ENCODE data around the gene STK40. TPM values are rescaled to one million over a fixed set of nuclear protein-coding genes. Genes with fewer than 3 reads are reported as not detected.

Gene STK40
- total and polyA plus RNA-seq, 9 of the 15 experiments (the other 6 are each of a cell fraction or from before 2014, with no cell fraction given): 0.69 to 94.3 (median 39.1) TPM

DNA sequence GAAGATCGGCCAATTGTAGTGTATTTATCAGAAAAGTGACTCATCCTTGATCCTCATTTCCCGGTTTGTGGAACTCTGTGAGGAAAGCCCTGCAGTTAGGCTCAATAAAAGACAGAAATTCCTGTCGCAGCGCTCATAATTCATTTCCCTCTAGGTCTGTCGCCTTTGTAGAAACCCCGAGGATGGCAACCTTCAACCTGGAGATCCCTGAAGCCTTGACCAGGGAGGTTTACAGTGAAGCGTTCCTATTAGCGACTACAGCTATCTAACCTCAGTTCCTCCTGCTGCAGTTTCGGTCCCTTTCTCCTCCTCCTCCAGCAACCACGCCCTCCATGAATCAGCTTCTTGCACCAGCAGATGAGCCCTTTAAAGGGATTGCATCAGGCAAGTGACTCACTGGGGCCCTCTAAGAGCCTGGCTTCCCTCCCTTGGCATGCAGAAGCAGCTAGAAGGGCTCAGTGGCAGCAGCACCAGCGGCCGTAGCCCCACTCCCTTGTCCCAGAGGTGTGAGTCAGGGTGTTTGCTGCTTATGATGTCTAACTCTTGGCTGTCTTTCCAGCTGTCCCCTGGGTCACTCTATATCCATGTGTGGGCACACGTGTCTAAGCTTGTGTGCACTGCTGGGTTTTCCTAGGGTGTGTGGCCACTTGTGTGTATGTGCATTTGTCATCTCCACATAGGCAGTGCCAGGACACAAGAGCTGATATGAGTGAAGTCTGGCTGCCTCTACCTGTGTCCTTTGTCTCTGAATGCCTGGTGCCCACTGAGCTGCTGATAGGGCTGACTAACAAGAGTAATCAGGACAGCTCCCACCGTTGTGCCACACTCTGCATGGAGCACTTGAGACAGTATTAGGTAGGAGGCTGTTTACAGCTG is 779 bp upstream of the STK40 start (continued):
- TF ChIP-seq, protein P1, sequence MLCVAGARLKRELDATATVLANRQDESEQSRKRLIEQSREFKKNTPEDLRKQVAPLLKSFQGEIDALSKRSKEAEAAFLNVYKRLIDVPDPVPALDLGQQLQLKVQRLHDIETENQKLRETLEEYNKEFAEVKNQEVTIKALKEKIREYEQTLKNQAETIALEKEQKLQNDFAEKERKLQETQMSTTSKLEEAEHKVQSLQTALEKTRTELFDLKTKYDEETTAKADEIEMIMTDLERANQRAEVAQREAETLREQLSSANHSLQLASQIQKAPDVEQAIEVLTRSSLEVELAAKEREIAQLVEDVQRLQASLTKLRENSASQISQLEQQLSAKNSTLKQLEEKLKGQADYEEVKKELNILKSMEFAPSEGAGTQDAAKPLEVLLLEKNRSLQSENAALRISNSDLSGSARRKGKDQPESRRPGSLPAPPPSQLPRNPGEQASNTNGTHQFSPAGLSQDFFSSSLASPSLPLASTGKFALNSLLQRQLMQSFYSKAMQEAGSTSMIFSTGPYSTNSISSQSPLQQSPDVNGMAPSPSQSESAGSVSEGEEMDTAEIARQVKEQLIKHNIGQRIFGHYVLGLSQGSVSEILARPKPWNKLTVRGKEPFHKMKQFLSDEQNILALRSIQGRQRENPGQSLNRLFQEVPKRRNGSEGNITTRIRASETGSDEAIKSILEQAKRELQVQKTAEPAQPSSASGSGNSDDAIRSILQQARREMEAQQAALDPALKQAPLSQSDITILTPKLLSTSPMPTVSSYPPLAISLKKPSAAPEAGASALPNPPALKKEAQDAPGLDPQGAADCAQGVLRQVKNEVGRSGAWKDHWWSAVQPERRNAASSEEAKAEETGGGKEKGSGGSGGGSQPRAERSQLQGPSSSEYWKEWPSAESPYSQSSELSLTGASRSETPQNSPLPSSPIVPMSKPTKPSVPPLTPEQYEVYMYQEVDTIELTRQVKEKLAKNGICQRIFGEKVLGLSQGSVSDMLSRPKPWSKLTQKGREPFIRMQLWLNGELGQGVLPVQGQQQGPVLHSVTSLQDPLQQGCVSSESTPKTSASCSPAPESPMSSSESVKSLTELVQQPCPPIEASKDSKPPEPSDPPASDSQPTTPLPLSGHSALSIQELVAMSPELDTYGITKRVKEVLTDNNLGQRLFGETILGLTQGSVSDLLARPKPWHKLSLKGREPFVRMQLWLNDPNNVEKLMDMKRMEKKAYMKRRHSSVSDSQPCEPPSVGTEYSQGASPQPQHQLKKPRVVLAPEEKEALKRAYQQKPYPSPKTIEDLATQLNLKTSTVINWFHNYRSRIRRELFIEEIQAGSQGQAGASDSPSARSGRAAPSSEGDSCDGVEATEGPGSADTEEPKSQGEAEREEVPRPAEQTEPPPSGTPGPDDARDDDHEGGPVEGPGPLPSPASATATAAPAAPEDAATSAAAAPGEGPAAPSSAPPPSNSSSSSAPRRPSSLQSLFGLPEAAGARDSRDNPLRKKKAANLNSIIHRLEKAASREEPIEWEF (CRISPR knock-in tag; IDR thresholded peaks at IDR 0.05): peak; percentile 87
- TF ChIP-seq KHSRP (IDR thresholded peaks at IDR 0.05) (no peak), RUNX1 (IDR thresholded peaks at IDR 0.05; ENCODE audit: low read depth) (peak; percentile 68; the same call in 1 of the 2 replicates), FOS (IDR thresholded peaks at IDR 0.05; ENCODE audit: extremely low read depth, insufficient read length) (peak; percentile 82), ZNF780A (CRISPR knock-in tag; IDR thresholded peaks at IDR 0.05) (no peak), SPI1 (IDR thresholded peaks at IDR 0.05; ENCODE audit: borderline replicate concordance, low read depth, low read length) (peak; percentile 71), BMI1 (IDR thresholded peaks at IDR 0.05; ENCODE audit: low read length) (no peak), IFI16 (CRISPR knock-in tag; IDR thresholded peaks at IDR 0.05) (peak; percentile 83; the same call in 1 of the 2 replicates)
- TF ChIP-seq, protein P2, sequence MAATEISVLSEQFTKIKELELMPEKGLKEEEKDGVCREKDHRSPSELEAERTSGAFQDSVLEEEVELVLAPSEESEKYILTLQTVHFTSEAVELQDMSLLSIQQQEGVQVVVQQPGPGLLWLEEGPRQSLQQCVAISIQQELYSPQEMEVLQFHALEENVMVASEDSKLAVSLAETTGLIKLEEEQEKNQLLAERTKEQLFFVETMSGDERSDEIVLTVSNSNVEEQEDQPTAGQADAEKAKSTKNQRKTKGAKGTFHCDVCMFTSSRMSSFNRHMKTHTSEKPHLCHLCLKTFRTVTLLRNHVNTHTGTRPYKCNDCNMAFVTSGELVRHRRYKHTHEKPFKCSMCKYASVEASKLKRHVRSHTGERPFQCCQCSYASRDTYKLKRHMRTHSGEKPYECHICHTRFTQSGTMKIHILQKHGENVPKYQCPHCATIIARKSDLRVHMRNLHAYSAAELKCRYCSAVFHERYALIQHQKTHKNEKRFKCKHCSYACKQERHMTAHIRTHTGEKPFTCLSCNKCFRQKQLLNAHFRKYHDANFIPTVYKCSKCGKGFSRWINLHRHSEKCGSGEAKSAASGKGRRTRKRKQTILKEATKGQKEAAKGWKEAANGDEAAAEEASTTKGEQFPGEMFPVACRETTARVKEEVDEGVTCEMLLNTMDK (IDR thresholded peaks at IDR 0.05; ENCODE audit: borderline replicate concordance, insufficient read depth, low read depth, low read length, poor library complexity, severe bottlenecking): no peak
- TF ChIP-seq, protein P3, sequence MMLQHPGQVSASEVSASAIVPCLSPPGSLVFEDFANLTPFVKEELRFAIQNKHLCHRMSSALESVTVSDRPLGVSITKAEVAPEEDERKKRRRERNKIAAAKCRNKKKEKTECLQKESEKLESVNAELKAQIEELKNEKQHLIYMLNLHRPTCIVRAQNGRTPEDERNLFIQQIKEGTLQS (IDR thresholded peaks at IDR 0.05): peak; percentile 100
- TF ChIP-seq, protein P3 (CRISPR knock-in tag; conservative IDR thresholded peaks at IDR 0.05): peak; percentile 100
- TF ChIP-seq, protein P4, sequence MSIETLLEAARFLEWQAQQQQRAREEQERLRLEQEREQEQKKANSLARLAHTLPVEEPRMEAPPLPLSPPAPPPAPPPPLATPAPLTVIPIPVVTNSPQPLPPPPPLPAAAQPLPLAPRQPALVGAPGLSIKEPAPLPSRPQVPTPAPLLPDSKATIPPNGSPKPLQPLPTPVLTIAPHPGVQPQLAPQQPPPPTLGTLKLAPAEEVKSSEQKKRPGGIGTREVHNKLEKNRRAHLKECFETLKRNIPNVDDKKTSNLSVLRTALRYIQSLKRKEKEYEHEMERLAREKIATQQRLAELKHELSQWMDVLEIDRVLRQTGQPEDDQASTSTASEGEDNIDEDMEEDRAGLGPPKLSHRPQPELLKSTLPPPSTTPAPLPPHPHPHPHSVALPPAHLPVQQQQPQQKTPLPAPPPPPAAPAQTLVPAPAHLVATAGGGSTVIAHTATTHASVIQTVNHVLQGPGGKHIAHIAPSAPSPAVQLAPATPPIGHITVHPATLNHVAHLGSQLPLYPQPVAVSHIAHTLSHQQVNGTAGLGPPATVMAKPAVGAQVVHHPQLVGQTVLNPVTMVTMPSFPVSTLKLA (conservative IDR thresholded peaks at IDR 0.05): peak; percentile 79 to 95
